Measurements from ENCODE around the gene WNT11.

DNA sequence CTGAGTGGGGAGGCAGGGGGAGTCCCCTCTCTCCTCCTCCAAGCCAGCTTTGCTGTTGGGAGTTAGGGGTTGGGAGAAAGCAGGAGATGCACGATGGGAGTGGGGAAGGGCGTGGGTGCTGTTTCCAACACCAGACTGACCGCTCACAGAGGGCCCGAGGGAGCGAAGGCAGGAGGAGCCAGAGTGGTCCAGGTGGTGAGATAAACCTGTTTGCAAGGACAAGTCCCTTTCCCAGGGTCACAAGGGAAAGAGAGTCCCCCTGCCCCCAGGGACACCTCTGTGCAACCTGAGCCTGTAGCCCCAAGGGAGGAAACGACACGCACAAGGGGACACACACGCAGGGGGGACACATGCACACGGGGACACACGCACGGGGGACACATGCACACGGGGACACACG, 42.2 kb downstream of the WNT11 start:
- TF ChIP-seq GATA3 (IDR thresholded peaks at IDR 0.05; ENCODE audit: low read depth, low read length), result no peak
- TF ChIP-seq GATA2 (IDR thresholded peaks at IDR 0.05; ENCODE audit: low read depth, low read length), result no peak
